Measurements from ENCODE around the gene ITK.

The ITK gene

GRCh38 chr5:157248821-157249470 is 68.3 kb downstream of the ITK start:
- no peak for DNase-seq

- DNase-seq = peak; percentile 48
These were observed 72.2 kb downstream of the ITK start for GRCh38 chr5:157252711-157253465.

GRCh38 chr5:157253547-157253946 is 72.9 kb downstream of the ITK start:
- DNase-seq = peak; percentile 45

- DNase-seq = no peak
These were observed 77.8 kb downstream of the ITK start for GRCh38 chr5:157258450-157258849.

GRCh38 chr5:157259699-157260098 is 79.1 kb downstream of the ITK start:
- DNase-seq = no peak

- DNase-seq = no peak
These were observed 83.0 kb downstream of the ITK start for GRCh38 chr5:157263496-157264090.

GRCh38 chr5:157265714-157266285 is 85.2 kb downstream of the ITK start, which contains the start of gene CYFIP2:
CYFIP2 (plus strand) TSS chr5:157266123; CDS start chr5:157285362, 19,239 bp downstream.
- DNase-seq = peak; percentile 31

GRCh38 chr5:157266286-157267007 is 85.8 kb downstream of the ITK start:
- DNase-seq = no peak

GRCh38 chr5:157267025-157267424 is 86.4 kb downstream of the ITK start:
- DNase-seq = no peak

GRCh38 chr5:157267761-157268480 is 87.3 kb downstream of the ITK start:
- DNase-seq = no peak

- no peak for DNase-seq
These were observed 88.6 kb downstream of the ITK start for GRCh38 chr5:157269165-157269671.

GRCh38 chr5:157269761-157270272 is 89.2 kb downstream of the ITK start:
- DNase-seq = no peak

- DNase-seq = no peak
These were observed 90.1 kb downstream of the ITK start for GRCh38 chr5:157270771-157271170.

- DNase-seq = no peak
These were observed 91.2 kb downstream of the ITK start for GRCh38 chr5:157271740-157272271.

GRCh38 chr5:157273131-157273556 is 92.5 kb downstream of the ITK start:
- no peak for DNase-seq

- DNase-seq = no peak
These were observed 94.8 kb downstream of the ITK start for GRCh38 chr5:157275403-157275802.

GRCh38 chr5:157278319-157279037 is 97.8 kb downstream of the ITK start:
- DNase-seq = no peak

- DNase-seq = no peak
These were observed 99.1 kb downstream of the ITK start for GRCh38 chr5:157279605-157280239.

GRCh38 chr5:157280927-157281326 is 100.3 kb downstream of the ITK start:
- DNase-seq = peak; percentile 84

GRCh38 chr5:157282150-157282549 is 101.5 kb downstream of the ITK start:
- DNase-seq = no peak

Measured in fibroblast of skin of abdomen (primary cell).